HG02763 (cell line): ENCODE data around the gene PRR12.

Source experiments
- ATAC-seq: cut with Tn5 transposase; IDR thresholded peaks from one replicate; pipeline ENCODE4 v1.9.1; 2021; ENCODE audit warnings: mild to moderate bottlenecking, moderate library complexity; ENCODE audit not compliant: unreplicated experiment

Gene PRR12

DNA sequence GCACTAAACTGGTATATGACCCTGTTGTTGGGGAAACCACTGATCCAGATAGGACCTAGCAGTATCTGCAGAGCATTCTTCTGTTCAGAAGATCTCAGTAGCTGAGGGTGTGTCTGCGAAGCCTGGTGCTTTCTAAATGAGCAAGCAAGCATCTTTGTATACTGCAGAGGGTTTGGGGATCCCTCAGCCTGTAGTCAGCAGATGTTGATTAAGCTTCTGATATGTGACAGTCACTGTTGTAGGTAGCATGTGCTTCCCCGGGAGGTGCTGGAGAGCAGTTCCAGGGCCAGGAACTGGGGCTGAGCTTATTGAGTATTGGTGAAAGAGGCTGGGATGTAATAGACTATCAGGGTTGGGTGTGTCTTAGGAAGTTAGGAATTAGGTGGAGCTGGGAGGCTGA lies 52.5 kb downstream of the PRR12 start:
- no peak for ATAC-seq

DNA sequence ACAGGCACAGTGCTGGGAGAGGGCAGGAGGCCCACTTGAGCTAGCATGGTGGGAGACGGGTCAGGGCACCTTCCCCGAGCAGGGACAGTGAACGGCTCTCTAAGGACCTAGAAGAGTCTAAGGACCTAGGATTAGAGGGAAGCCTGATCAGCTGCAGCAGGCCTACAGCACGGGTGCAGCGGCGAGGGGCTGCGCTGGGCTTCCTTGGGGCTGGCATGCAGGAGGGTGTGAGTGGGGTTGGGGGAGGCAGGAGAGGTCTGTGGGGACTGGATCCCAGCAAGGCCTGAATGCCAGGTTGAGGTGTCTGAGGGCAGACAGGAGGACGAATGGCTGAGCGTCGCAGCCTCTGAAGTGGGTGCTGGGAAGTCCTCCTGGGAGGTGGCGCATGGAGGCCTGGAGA lies 54.6 kb downstream of the PRR12 start:
- no peak for ATAC-seq

DNA sequence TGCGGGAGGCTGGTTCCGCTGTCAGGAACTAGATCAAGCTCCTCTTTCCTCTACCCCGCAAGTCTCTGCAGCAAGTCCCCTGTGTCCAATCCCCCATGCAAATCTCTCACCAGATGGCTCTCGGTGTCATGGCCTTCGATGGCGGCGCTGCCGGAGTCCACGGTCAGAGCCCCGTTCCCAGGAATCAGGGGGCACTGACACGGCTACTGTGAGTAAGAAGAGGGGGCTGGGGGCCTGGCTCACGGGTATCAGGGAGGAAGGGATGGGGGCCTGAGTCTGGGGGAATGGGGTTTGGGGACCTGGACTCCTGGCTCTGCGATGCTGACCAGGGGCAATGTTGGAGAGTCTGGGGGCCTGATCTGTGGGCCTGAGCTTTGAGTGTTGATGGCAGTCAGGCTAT lies 55.0 kb downstream of the PRR12 start:
- no peak for ATAC-seq

DNA sequence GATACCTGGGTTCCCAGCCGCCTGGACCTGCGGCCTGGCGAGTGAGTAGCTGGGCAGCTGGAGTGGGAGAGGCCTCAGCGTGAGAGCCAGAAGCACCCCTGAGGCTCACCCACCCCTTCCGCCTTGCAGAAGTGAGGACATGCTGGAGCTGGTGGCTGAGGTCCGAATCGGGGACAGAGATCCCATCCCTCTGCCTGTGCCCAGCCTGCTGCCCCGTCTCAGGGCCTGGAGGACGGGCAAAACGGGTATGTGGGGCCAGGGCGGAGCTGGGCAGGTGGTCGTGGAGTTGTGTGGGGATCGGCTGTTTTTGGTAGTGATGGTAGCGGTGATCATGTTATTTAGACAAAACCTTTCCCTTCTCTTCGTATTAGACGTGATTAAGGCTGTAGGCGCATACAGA lies 55.6 kb downstream of the PRR12 start:
- no peak for ATAC-seq

DNA sequence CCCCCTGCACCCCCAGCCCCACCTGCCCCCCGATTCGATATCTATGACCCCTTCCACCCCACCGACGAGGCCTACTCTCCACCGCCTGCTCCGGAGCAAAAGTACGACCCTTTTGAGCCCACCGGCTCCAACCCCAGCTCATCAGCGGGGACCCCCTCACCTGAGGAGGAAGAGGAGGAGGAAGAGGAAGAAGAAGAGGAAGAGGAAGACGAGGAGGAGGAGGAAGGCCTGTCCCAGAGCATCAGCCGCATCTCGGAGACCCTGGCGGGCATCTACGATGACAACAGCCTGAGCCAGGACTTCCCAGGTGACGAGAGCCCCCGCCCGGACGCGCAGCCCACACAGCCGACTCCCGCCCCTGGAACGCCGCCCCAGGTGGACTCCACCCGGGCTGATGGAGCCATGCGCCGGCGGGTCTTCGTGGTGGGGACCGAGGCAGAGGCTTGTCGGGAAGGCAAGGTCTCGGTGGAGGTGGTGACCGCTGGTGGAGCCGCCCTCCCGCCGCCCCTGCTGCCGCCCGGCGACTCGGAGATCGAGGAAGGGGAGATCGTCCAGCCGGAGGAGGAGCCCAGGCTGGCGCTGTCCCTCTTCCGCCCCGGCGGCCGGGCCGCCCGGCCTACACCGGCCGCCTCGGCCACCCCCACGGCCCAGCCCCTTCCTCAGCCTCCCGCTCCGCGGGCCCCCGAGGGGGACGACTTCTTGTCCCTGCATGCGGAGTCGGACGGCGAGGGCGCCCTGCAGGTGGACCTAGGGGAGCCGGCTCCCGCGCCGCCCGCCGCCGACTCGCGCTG lies 60.2 kb downstream of the PRR12 start:
- ATAC-seq = no peak

DNA sequence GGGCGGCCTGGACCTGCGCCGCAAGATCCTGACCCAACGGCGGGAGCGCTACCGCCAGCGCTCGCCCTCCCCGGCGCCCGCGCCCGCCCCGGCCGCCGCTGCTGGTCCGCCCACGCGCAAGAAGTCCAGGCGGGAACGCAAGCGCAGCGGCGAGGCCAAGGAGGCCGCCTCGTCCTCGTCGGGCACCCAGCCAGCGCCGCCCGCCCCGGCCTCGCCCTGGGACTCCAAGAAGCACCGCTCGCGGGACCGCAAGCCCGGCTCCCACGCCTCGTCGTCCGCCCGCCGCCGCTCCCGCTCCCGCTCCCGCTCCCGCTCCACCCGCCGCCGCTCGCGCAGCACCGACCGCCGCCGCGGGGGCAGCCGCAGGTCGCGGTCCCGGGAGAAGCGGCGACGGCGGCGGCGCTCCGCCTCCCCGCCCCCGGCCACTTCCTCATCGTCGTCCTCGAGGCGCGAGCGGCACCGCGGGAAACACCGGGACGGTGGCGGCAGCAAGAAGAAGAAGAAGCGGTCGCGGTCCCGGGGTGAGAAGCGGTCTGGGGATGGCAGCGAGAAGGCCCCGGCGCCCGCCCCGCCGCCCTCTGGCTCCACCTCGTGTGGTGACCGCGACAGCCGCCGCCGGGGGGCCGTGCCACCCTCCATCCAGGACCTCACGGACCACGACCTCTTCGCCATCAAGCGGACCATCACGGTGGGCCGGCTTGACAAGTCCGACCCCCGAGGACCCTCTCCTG lies 61.0 kb downstream of the PRR12 start:
- no peak for ATAC-seq

DNA sequence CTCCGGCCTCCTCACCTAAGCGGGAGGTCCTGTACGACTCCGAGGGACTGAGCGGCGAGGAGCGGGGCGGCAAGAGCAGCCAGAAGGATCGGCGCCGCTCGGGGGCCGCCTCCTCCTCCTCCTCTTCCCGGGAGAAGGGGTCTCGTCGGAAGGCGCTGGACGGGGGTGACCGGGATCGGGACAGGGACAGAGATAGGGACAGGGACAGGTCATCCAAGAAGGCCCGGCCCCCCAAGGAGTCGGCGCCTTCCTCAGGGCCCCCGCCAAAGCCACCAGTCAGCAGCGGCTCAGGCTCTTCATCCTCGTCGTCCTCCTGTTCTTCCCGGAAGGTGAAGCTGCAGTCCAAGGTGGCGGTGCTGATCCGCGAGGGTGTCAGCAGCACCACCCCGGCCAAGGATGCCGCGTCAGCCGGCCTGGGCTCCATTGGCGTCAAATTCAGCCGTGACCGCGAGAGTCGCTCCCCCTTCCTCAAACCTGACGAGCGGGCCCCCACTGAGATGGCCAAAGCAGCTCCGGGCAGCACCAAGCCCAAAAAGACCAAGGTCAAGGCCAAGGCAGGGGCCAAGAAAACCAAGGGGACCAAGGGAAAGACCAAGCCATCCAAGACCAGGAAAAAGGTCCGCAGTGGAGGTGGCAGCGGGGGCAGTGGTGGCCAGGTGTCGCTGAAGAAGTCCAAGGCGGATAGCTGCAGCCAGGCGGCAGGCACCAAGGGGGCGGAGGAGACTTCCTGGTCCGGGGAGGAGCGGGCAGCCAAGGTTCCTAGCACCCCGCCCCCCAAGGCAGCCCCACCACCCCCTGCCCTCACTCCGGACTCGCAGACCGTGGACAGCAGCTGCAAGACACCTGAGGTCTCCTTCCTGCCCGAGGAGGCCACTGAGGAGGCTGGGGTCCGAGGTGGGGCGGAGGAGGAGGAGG lies 61.8 kb downstream of the PRR12 start:
- no peak for ATAC-seq

DNA sequence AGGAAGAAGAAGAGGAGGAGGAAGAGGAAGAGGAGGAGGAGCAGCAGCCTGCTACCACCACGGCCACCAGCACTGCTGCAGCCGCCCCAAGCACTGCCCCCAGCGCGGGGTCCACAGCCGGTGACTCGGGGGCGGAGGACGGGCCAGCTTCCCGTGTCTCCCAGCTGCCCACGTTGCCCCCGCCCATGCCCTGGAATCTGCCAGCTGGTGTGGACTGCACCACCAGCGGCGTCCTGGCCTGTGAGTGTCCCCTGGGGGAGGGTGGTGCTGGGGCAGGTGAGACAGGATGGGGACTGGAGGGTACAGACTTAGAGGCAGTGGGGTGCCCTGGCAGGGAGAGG lies 62.5 kb downstream of the PRR12 start:
- no peak for ATAC-seq

DNA sequence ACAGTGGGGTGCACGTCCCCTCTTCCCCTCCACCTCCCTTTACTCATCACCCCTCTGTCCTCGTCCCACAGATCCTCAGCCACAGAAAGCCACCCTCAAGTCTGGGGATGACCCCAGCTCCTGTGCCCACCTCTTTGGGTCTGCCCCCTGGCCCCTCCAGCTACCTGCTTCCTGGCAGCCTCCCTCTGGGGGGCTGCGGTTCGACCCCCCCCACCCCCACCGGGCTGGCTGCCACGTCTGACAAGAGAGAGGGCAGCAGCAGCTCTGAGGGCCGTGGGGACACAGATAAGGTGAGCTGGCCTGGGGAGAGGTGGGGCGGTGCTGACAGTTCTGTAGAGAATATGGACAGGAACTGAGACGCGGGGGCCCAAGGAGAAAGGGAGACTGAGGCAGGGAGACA lies 63.6 kb downstream of the PRR12 start:
- no peak for ATAC-seq

DNA sequence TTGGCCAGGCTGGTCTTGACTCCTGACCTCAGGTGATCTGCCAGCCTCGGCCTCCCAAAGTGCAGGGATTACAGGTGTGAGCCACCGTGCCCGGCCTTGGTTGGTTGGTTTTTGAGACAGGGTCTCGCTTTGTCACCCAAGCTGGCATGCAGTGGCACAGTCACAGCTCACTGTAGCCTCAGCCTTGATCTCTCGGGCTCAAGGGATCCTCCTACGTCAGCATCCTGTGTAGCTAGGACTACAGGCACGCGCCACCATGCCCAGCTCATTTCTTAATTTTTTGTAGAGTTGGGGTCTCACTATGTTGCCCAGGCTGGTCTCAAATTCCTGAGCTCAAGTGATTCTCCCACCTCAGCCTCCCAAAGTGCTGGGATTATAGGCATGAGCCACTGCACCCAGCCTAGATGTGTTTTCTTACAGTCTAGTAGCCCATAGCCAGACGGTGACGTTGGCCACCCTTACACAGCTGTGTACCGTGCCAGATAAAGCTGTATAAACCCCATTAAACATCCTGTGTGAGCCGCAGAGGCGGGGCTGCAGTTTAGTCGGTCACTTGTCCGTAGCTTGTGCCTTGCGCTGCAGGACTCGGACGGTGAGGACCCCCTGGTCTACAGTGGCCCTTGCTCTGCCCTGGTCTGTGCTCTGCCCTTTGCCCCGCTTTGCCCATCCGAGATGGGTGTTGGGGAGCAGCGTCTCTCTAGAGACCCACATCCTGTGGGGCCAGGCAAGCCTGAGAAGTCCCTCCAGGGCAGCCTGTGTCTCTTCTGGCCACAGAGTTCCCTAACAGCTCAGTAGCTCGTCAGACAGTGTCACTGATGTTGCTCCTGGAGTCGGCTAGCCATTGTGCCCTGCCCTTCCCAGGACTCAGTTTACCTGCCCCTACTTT lies 64.8 kb downstream of the PRR12 start:
- ATAC-seq = no peak

DNA sequence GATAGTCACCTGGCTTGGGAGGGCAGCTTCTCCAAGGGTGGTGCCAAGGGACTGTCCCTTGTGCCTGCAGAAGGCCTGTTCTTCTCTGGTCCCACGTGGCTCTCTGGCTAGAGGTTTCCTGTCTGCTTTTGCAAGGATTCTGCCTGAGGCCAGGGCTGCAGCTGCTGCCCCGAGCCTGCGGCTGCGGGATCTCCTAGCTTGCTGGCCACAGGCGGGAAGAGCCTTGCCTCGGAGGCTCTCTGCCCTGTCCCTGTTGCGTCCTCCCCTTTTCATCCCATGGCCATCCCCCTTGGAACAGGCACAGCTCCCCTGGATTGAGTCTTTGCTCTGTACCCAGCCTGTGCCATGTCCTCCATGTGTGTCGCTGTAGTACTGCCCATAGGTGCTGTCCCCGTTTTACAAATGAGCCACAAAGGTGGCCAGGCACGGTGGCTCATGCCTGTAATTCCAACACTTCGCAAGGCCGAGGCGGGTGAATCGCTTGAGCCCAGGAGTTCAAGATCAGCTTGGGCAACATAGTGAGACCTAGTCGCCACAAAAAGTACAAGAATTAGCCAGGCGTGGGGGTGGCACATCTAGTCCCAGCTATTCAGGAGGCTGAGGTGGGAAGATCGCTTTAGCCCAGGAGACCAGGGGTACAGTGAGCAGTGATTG lies 65.6 kb downstream of the PRR12 start:
- no peak for ATAC-seq

DNA sequence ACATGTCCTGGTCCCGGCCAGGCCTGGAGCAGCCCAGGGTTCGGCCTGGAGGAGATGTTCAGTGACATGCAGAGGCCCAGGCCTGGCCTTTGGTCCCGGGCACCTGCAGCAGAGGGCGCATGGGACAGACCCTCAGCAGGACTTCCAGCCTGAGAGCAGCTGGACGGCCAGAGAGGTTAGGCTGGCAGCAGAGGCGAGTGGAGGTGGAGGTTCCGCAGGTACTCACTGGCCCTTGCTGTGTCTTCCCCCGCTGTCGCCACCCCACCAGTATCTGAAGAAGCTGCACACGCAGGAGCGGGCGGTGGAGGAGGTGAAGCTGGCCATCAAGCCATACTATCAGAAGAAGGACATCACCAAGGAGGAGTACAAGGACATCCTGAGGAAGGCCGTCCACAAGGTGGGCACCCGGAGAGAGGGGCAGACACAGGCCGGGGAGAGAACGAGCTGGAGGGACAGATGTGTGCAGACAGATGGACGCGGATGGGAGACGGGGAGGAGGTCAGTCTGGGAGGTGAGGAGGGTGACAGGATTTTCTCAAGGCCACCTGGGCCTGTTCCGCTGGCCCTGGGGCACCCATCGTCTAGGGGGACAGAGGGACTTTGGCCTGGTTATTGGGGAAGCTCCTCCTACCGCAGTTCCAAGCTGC lies 66.6 kb downstream of the PRR12 start:
- ATAC-seq = no peak

DNA sequence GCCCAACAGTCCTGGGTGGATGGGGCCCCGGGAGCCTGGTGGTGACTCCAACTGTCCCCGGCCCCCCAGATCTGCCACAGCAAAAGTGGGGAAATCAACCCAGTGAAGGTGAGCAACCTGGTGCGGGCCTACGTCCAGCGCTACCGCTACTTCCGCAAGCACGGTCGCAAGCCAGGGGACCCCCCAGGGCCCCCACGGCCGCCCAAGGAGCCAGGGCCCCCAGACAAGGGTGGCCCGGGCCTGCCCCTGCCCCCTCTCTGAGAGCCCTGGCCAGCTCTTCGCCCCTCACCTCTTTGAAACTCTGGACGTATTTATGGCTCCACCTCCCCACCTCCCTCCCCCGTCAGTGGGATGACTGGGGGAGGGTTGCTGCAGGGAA lies 67.1 kb downstream of the PRR12 start:
- no peak for ATAC-seq

DNA sequence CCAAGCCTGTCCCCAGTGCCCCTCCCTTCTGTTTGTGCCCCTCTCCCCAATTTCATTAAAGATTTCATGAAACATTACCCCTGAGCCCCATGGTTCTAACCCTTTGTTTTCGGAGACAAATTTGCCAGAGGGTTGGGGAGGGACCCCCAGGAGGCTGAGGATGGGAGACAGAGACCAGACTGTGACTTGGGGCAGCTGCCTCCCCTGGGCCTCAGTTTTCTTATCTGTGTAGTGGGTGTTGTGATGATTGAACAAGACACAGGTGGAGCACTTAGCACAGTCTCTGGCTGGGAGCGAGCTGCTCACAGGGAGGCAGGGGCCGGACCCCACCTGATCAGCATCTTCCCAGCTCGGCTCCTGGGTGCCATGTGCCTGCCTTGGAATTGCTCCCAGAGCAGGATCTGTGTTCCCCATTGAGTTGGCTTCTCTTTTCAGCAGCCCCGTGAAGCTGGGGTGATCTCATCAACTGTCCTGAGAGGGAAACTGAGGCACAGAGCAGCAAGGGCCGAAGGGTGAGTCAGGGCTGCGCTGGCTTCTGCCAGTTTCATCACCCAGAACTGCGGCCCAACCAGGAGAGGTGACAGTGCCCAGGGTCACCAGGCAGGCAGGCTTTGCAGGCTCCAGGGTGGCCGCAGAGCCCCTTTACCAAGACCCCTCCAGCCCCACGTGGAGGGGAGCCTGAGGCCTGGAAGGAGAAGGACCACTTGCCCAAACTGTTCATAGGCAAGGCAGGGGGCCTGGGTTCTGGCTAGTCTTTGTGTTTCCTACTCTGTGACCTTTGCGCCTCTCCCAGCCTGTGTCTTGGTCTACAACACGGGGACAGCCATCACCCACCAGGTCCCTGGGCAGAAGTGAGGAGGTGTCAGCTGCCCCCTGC lies 67.8 kb downstream of the PRR12 start:
- ATAC-seq = no peak

DNA sequence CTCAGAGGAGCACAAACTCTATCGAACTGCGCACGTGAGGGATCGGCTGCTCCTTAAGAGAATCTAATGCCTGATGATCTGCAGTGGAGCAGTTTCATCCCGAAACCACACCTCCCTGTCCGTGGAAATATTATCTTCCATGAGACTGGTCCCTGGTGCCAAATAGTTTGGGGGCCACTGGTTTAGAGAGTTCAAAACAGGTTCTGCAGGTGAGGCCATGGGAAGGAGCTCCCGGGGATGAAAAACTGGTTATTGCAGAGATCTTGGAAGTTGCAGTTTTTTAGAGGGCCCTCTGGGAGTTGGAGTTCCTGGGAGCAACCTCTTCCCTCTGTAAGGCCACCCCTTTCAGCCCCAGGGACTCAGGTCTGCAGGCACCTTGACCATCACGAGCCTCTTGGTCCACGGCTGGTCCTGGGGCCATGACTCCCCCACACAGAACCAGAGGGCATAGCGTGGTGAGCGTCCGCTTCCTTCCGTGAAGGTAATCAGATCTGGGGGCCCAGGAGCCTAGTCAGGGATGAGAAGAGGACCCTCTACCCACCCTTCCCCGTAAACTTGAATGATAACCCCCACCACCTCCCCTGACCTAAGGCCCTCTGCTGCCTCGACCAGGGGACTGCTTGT lies 69.5 kb downstream of the PRR12 start:
- ATAC-seq = no peak

DNA sequence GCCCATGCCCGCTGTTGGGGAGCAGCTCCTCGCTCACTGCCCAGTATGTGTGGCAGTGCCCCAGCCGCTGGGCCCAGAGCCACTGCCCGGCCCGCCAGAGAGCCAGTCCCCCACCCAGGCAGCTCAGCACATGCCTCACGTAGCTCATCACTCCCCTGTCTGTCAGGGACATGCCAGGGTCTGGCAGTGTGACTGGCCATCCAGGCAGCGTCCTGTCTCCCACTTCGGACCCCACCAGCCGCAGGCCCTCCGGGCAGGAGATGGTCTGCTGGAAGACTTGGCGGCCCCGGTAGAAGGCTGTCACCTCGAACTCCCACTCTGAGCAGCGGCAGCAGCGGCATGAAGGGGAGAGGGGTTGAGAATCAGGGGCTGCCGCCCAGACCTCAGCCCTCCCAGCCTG lies 71.0 kb downstream of the PRR12 start:
- ATAC-seq = no peak

DNA sequence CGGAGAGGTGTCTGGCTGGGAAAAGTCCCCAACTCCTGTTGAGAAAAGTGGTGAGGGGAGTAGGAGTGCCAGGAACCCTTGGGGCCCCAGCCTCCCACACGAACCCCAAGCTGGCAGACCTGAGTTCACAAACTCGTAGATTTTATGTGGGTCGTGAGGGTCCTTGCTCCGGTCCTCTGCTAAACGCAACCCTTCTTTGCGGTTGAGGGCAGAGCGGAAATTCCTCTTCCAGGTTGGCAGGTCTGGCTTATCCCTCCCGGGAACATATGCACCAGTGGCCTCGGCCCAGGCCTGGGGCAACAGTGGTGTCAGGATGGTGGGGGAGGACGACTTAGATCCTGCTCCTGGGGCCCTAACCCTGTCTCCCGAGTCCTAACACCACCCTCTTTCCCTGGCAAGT lies 72.2 kb downstream of the PRR12 start:
- no peak for ATAC-seq
